SU-DHL-6 (cell line): ENCODE measurements around the gene TIMP3.

Source experiments
- H2AFZ ChIP-seq: fragments of 200-600 bp; sonication (generic); 2 replicates; pipeline ENCODE4 v1.6.1; 2014; ENCODE audit warnings: low read depth, mild to moderate bottlenecking, moderate library complexity, mixed read lengths, antibody characterized with exemption, low read length; ENCODE audit not compliant: severe bottlenecking
- H3F3A ChIP-seq: fragments of 200-600 bp; shearing (Covaris generic); 2 replicates; pipeline ENCODE4 v1.6.0; 2016; ENCODE audit warnings: antibody characterized with exemption, mild to moderate bottlenecking; ENCODE audit not compliant: insufficient read depth
- H3K27ac ChIP-seq: fragments of 200-600 bp; sonication (generic); 2 replicates; pipeline ENCODE4 v1.5.1; 2016; ENCODE audit warnings: low read depth, mild to moderate bottlenecking, low read length, moderate library complexity, mixed read lengths
- H3K27me3 ChIP-seq: fragments of 200-600 bp; sonication (generic), shearing (Covaris generic); 2 replicates; pipeline ENCODE4 v1.6.0; 2014; ENCODE audit warnings: mild to moderate bottlenecking, low read length
- H3K36me3 ChIP-seq: fragments of 200-600 bp; sonication (generic); 2 replicates; pipeline ENCODE4 v1.6.1; 2014; ENCODE audit warnings: mild to moderate bottlenecking, low read length, mixed read lengths
- H3K4me2 ChIP-seq: fragments of 300-600, 200-600 bp; shearing (Covaris generic), sonication (generic); 2 replicates; pipeline ENCODE4 v1.6.0; 2014; ENCODE audit warnings: low read length, low read depth, mild to moderate bottlenecking; ENCODE audit not compliant: poor library complexity, severe bottlenecking
- H3K4me3 ChIP-seq: fragments of 200-600 bp; sonication (generic); 2 replicates; pipeline ENCODE4 v1.5.1; 2014; ENCODE audit warnings: antibody characterized with exemption, low read length, mild to moderate bottlenecking, mixed read lengths; ENCODE audit not compliant: insufficient read depth, poor library complexity, severe bottlenecking
- H3K79me2 ChIP-seq: fragments of 200-600 bp; sonication (generic); 2 replicates; pipeline ENCODE4 v1.6.1; 2014; ENCODE audit warnings: mild to moderate bottlenecking, low read length, moderate library complexity; ENCODE audit not compliant: insufficient read depth
- H3K9ac ChIP-seq: fragments of 200-600 bp; sonication (generic); 2 replicates; pipeline ENCODE4 v1.7.0; 2014; ENCODE audit warnings: mild to moderate bottlenecking, low read length
- H3K9me2 ChIP-seq: fragments of 200-600 bp; sonication (generic); replicated peaks from 2 replicates; pipeline ENCODE4 v1.6.1; 2014; ENCODE audit warnings: low read length; ENCODE audit not compliant: insufficient read depth
- H3K9me3 ChIP-seq: fragments of 200-600 bp; sonication (generic); 2 replicates; pipeline ENCODE4 v1.6.1; 2014; ENCODE audit warnings: low read length, mixed read lengths; ENCODE audit not compliant: insufficient read depth
- H4K20me1 ChIP-seq: fragments of 200-600 bp; sonication (generic); 2 replicates; pipeline ENCODE4 v1.6.1; 2014; ENCODE audit warnings: low read depth, mild to moderate bottlenecking, antibody characterized with exemption, low read length, moderate library complexity, mixed read lengths
- EZH2phosphoT487 ChIP-seq: fragments of 200-600 bp; sonication (generic), shearing (Covaris generic); conservative IDR thresholded peaks from 2 replicates; pipeline ENCODE4 v1.6.1; 2018; ENCODE audit warnings: mild to moderate bottlenecking, antibody characterized with exemption, low read length, moderate library complexity, mixed read lengths
- TF ChIP-seq, protein P1 (sequence below): fragments of 200-600 bp; sonication (generic); IDR thresholded peaks from one replicate; pipeline ENCODE4 v1.5.1; 2017; ENCODE audit warnings: antibody characterized with exemption, mild to moderate bottlenecking, low read length, moderate library complexity; ENCODE audit not compliant: insufficient read depth, poor library complexity, severe bottlenecking

The TIMP3 gene

DNA sequence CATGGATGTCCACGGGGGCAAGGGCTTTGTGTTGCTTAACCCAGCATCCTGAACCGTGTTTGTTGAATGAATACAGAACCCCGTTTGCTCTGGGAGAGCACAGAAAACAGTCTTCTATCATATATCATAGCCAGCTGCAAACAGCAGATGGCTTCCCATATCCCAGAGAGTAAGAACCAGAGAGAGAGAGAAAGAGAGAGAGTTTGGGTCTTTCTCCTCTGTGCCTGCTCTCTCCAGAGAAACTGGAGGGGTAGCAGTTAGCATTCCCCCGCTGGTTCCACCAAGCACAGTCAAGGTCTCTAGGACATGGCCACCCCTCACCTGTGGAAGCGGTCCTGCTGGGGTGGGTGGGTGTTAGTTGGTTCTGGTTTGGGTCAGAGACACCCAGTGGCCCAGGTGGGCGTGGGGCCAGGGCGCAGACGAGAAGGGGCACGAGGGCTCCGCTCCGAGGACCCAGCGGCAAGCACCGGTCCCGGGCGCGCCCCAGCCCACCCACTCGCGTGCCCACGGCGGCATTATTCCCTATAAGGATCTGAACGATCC is 440 bp upstream of the TIMP3 start:
- Histone ChIP-seq H3K9me3 (no peaks in the 10 kb centered on the region), H3K36me3 (no peaks in the 10 kb centered on the region), H3K27me3 (no peaks in the 10 kb centered on the region), H3K9ac (no peak overlapping the region), H3K9me2 (no peaks in the 10 kb centered on the region), H3K79me2 (no peaks in the 10 kb centered on the region), H3F3A (no peaks in the 10 kb centered on the region), H2AFZ (no peak overlapping the region), H3K27ac (no peak overlapping the region), H3K4me2 (no peak overlapping the region), H4K20me1 (no peaks in the 10 kb centered on the region), H3K4me3 (no peak overlapping the region)
- no peak for TF ChIP-seq EZH2phosphoT487
- TF ChIP-seq, protein P1, sequence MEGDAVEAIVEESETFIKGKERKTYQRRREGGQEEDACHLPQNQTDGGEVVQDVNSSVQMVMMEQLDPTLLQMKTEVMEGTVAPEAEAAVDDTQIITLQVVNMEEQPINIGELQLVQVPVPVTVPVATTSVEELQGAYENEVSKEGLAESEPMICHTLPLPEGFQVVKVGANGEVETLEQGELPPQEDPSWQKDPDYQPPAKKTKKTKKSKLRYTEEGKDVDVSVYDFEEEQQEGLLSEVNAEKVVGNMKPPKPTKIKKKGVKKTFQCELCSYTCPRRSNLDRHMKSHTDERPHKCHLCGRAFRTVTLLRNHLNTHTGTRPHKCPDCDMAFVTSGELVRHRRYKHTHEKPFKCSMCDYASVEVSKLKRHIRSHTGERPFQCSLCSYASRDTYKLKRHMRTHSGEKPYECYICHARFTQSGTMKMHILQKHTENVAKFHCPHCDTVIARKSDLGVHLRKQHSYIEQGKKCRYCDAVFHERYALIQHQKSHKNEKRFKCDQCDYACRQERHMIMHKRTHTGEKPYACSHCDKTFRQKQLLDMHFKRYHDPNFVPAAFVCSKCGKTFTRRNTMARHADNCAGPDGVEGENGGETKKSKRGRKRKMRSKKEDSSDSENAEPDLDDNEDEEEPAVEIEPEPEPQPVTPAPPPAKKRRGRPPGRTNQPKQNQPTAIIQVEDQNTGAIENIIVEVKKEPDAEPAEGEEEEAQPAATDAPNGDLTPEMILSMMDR, result no peak

DNA sequence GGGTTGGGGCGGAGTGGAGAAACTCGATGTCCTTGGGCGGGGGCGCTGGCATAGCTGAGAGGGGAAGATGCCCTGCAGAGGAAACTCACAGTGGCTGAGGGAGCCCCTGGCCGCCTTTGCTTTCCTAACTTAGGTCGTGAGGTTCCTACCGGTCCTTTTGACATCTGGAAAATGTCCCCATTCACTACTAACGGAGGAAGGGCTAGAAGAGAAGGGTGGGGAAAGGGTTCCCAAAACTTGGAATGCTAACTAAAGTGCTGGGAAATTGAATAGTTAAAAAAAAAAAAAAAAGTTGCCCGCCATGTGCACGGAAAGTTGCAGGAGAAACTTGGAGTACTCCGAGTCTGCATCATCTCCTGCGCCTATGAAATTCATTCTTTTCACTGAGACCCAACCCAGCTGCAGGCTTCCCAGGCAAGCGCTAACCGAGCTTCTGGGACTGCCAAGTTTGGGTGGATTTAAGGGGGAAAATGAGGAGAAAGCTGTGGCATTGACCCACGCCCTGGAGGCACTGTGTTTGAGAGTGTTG is 796 bp downstream of the TIMP3 start:
- Histone ChIP-seq H3K79me2 (no peaks in the 10 kb centered on the region), H3K9me3 (no peaks in the 10 kb centered on the region), H4K20me1 (no peaks in the 10 kb centered on the region), H3F3A (no peaks in the 10 kb centered on the region), H3K9me2 (no peaks in the 10 kb centered on the region), H2AFZ (no peak overlapping the region), H3K27me3 (no peaks in the 10 kb centered on the region), H3K4me3 (no peak overlapping the region), H3K9ac (no peak overlapping the region), H3K27ac (no peak overlapping the region), H3K36me3 (no peaks in the 10 kb centered on the region), H3K4me2 (no peak overlapping the region)
- no peak for TF ChIP-seq EZH2phosphoT487
- TF ChIP-seq, protein P1, result no peak

DNA sequence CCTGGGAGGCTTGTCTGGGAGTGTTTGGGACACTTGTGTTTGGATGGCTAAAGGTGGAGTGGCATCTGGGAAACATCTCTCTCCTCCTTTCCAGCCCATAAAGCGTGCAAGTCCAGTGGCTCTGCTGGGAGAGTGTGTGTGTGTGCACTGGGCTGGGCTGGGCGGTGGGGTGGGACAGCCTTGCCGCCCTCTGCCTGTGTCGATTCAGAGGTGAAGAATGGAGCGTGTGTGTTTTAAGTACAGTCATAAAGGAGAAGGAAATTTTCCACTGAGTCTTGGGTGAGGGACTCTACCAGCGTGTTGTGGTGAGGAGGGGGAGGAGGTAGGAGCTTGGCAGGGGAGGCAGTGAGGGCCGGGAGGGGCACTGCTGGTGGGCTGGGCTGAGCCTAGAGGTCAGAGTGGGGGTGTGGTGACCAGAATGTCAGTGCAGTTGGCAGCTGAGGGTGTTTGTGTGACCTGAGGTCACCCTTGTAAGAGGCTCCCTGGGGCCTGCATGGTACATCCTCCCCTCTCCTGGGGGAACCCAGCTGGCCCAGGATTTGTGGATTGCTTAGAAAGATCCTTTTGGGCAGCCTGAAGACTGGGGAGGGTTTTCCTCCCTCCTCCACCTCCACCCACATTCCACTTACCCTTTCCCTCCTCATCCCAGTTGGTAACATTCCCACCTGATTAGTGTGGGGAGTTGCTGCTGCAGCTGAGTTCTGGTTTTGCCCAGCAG is 1.7 kb downstream of the TIMP3 start:
- no peaks in the 10 kb centered on the region for H3F3A ChIP-seq
- H3K36me3 ChIP-seq, result no peaks in the 10 kb centered on the region
- H3K27ac ChIP-seq, result no peak overlapping the region
- H3K9ac ChIP-seq, result no peak overlapping the region
- H3K4me3 ChIP-seq, result no peak overlapping the region
- H4K20me1 ChIP-seq, result no peaks in the 10 kb centered on the region
- no peak overlapping the region for H3K4me2 ChIP-seq
- no peaks in the 10 kb centered on the region for H3K27me3 ChIP-seq
- no peaks in the 10 kb centered on the region for H3K79me2 ChIP-seq
- no peaks in the 10 kb centered on the region for H3K9me2 ChIP-seq
- H3K9me3 ChIP-seq, result no peaks in the 10 kb centered on the region
- TF ChIP-seq, protein P1, result no peak
- no peak for TF ChIP-seq EZH2phosphoT487
- no peak overlapping the region for H2AFZ ChIP-seq
